ENCODE results near the gene KDELR3.

KDELR3 gene

GRCh38 chr22:38523029-38523428, 55.1 kb downstream of the KDELR3 start:
- no peak for DNase-seq

GRCh38 chr22:38523479-38523878, 55.6 kb downstream of the KDELR3 start:
- no peak for DNase-seq

- DNase-seq, result no peak
Measured at GRCh38 chr22:38524429-38524828, 56.5 kb downstream of the KDELR3 start.

GRCh38 chr22:38531251-38531938, 63.5 kb downstream of the KDELR3 start:
- DNase-seq, result no peak

Measured in cerebellar nuclear complex (tissue), 1 donor.